HG02840 (cell line): Measurements from ENCODE around the gene NLRP10.

ENCODE experiments used
- ATAC-seq: cut with Tn5 transposase; IDR thresholded peaks from one replicate; pipeline ENCODE4 v1.9.1; 2021; ENCODE audit warnings: mild to moderate bottlenecking, moderate library complexity, moderate number of reproducible peaks; ENCODE audit not compliant: unreplicated experiment, low FRiP score

The NLRP10 gene

GRCh38 chr11:7977232-7977917, 12.1 kb upstream of the NLRP10 start:
- ATAC-seq: no peak

GRCh38 chr11:7974668-7975067, 9.4 kb upstream of the NLRP10 start:
- ATAC-seq: no peak

GRCh38 chr11:7973011-7973410, 7.8 kb upstream of the NLRP10 start:
- ATAC-seq: no peak

- ATAC-seq: no peak
Measured at GRCh38 chr11:7971846-7972245, 6.6 kb upstream of the NLRP10 start.

- no peak for ATAC-seq
Measured at GRCh38 chr11:7969756-7970646, 4.8 kb upstream of the NLRP10 start.

DNA sequence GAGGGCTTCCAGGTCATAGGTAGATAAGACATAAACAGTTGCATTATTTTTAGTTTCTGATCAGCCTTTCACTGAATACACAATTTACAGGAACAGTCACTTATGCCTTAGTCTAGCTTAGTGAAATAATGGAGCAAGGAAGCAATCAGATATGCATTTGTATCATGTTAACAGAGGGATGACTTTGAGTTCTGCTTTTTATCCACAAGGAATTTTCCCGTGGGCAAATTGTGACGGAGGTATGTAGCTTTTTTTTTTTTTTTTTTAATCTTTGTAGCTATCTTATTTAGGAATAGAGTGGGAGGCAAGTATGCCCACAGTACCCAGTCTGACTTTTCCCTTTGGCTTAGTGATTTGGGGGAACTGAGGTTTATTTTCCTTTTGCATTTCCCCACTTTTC, 3.4 kb upstream of the NLRP10 start:
- ATAC-seq: no peak

DNA sequence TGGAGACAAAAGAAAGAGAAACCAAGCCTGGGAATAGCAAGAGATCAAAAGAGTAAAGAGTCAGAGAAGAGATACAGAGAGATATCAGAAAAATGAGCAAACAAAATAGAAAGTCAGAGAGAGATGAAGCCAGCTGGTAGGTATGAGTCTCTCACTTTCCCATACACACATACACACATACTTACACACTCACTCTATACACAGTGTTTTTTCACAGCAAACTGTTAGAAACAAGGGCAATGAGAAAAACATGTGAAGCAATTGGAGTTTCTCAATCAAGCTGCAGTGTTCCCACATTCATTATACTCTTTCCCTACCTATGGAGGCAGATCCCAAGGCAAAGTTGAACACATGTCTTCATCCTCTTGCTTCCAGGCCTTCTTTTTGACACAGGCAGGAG, 2.6 kb upstream of the NLRP10 start:
- no peak for ATAC-seq

DNA sequence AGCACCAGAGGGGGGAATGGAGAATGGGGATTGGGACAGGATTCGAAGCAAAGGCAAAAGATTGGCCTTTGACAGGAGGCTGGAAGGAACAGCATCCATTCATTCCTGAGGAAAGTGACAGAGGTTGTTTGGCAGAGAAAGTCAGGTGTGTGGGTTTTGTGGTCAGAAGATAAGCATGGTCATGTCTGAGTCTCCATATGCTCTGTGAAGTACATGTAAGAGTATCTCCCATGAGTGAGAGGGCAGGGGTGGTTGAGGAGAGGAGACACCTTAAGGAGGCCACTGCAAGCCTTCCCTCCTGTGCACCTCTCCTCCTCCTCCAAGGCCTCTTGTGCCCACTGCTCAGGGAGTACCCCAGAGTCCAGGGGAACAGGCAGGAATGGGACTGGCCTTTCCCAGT, 1.9 kb upstream of the NLRP10 start:
- ATAC-seq: no peak

- ATAC-seq: no peak
Measured at GRCh38 chr11:7964873-7965272, 374 bp downstream of the NLRP10 start.

DNA sequence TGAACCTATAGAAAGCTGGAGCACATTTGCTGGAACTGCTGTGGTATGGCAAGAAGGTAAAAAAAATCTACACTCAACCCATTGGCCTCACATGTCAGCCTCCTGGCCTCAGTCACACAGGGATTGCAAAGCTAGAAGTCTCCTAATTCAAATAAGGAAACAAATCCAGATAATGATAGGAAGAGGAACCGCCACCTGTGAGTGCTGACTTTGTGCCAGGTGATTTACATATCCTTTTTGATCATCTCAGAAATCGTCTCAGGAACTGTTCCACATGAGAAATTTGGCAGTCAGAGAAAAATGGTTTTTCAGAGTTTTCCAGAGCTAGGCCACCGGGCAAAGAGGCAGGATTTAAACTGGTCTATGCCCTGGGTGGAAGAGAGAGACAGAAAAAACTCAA, 986 bp downstream of the NLRP10 start:
- ATAC-seq: no peak

GRCh38 chr11:7955191-7955590, 10.1 kb downstream of the NLRP10 start:
- ATAC-seq: no peak

DNA sequence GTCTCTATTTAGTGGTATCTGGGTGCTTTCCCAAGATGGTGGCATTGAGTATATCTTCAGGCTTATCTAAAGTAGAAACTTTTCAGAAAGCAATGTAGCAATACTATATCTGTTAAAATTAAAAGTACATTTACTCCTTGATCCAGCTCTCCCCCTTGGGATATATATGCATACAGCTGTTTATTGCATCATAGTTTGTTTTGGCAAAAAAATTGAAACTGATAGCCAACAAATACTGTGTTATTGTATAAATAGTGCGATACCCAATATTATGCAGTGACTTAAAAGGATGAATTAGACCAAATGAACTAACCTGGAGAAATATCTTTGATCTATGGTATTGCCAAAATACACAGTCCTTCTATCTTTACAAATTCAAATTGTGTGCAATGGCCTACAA, 15.3 kb downstream of the NLRP10 start:
- no peak for ATAC-seq

GRCh38 chr11:7944123-7944522, 21.1 kb downstream of the NLRP10 start:
- ATAC-seq: no peak

DNA sequence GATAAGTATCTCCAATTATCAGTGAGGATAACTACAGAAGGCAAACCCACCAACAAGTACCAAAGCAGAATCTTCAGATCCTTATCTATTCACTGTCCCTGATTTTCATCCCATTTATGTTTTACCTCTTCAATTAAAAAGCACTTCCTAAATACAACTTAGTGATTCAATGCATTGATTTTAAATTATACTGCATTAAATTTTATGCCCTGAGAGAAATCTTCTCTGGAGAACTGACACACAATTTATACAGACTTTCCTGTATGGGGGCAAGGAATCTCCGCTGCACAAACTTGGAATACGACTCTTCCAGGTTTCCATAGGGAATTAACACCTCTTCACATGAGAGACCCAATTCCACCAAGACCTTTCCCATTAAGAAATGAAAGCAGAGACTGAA, 23.6 kb downstream of the NLRP10 start, which contains the start of gene OR10A3:
Gene OR10A3 (minus strand): TSS at position 101 of the 400 bp plus-strand sequence. CDS start 2,188 bp downstream, outside the sequence.
- ATAC-seq: no peak

- ATAC-seq: no peak
Measured at GRCh38 chr11:7941146-7941545, 24.1 kb downstream of the NLRP10 start.

GRCh38 chr11:7936615-7937014, 28.6 kb downstream of the NLRP10 start:
- no peak for ATAC-seq

GRCh38 chr11:7931168-7931567, 34.1 kb downstream of the NLRP10 start, which contains the start of gene OR10A6:
Gene OR10A6 (minus strand): TSS chr11:7931268. CDS start chr11:7928662, 2,606 bp downstream.
- no peak for ATAC-seq

DNA sequence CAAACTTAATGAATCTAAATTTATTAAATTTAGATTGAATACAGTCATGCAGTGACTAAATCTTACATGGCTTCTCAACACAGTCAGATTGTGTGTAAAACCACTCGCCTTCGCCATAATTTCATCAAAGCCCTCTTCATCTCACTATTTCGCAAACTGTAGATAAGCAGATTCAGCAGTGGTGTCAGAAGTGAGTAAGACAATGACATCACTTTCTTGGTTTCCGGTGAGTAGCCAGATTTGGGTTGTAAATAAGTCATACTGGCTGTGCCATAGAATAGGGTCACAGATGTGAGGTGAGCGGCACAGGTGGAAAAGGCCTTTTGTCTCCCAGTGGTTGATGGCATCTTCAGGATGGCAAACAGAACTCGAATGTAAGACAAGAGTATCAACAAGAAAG, 37.6 kb downstream of the NLRP10 start:
- ATAC-seq: no peak

- ATAC-seq: no peak
Measured at GRCh38 chr11:7924536-7924935, 40.7 kb downstream of the NLRP10 start.

GRCh38 chr11:7918141-7918540, 47.1 kb downstream of the NLRP10 start:
- no peak for ATAC-seq
